HEK293T (cell line): ENCODE data around the gene LMX1A.

Source experiments
- CTCF ChIA-PET: fragments of 350-600 bp; formaldehyde crosslinking; extraction: SDS; loops from one replicate; lab custom pipeline; 2021; ENCODE audit warnings: antibody characterized with exemption, inconsistent platforms; lab: Yijun Ruan, JAX
- POLR2A ChIA-PET: fragments of 350-600 bp; formaldehyde crosslinking; extraction: SDS; loops from one replicate; lab custom pipeline; 2020; ENCODE audit warnings: antibody characterized with exemption, inconsistent platforms; lab: Yijun Ruan, JAX
- DNase-seq: peaks from one replicate; pipeline ENCODE4 v3.0.0; 2012; ENCODE audit warnings: mixed read lengths; ENCODE audit errors: extremely low spot score
- ARNT ChIP-seq: fragments of 450-650 bp; IDR thresholded peaks from 2 replicates; pipeline ENCODE4 v1.6.1; 2017; ENCODE audit warnings: mild to moderate bottlenecking
- BHLHE40 ChIP-seq: fragments of 450-650 bp; IDR thresholded peaks from 2 replicates; pipeline ENCODE4 v1.6.1; 2016; ENCODE audit warnings: mild to moderate bottlenecking, moderate library complexity, borderline replicate concordance
- CTBP1 ChIP-seq: fragments of 450-650 bp; IDR thresholded peaks from 2 replicates; pipeline ENCODE4 v1.6.1; 2016; ENCODE audit warnings: borderline replicate concordance
- ELF4 ChIP-seq: fragments of 450-650 bp; IDR thresholded peaks from 2 replicates; pipeline ENCODE4 v1.6.1; 2017; ENCODE audit warnings: antibody characterized with exemption
- FOXA1 ChIP-seq: fragments of 450-650 bp; IDR thresholded peaks from 2 replicates; pipeline ENCODE4 v1.6.1; 2016; ENCODE audit warnings: mild to moderate bottlenecking
- FOXK2 ChIP-seq: fragments of 450-650 bp; IDR thresholded peaks from 2 replicates; pipeline ENCODE4 v1.6.1; 2016; ENCODE audit warnings: mild to moderate bottlenecking
- FOXM1 ChIP-seq: fragments of 450-650 bp; IDR thresholded peaks from 2 replicates; pipeline ENCODE4 v1.6.1; 2017; ENCODE audit warnings: mild to moderate bottlenecking, borderline replicate concordance
- HDGF ChIP-seq: fragments of 450-650 bp; IDR thresholded peaks from 2 replicates; pipeline ENCODE4 v1.6.1; 2017; ENCODE audit warnings: antibody characterized with exemption, borderline replicate concordance
- L3MBTL2 ChIP-seq: fragments of 450-650 bp; conservative IDR thresholded peaks from 2 replicates; pipeline ENCODE4 v1.6.1; 2016; ENCODE audit warnings: mild to moderate bottlenecking
- LEF1 ChIP-seq: fragments of 450-650 bp; IDR thresholded peaks from 2 replicates; pipeline ENCODE4 v1.6.1; 2017; ENCODE audit warnings: mild to moderate bottlenecking, borderline replicate concordance
- NFRKB ChIP-seq: fragments of 450-650 bp; IDR thresholded peaks from 2 replicates; pipeline ENCODE4 v1.6.1; 2016; ENCODE audit warnings: mild to moderate bottlenecking, moderate library complexity
- PKNOX1 ChIP-seq: fragments of 450-650 bp; IDR thresholded peaks from 2 replicates; pipeline ENCODE4 v1.6.1; 2016
- SP1 ChIP-seq: fragments of 450-650 bp; IDR thresholded peaks from 2 replicates; pipeline ENCODE4 v1.6.1; 2017
- SUZ12 ChIP-seq: fragments of 450-650 bp; IDR thresholded peaks from 2 replicates; pipeline ENCODE4 v1.6.1; 2016; ENCODE audit warnings: mild to moderate bottlenecking
- TARDBP ChIP-seq: fragments of 450-650 bp; IDR thresholded peaks from 2 replicates; pipeline ENCODE4 v1.6.1; 2016
- ZNF384 ChIP-seq: fragments of 450-650 bp; IDR thresholded peaks from 2 replicates; pipeline ENCODE4 v1.6.1; 2016

Gene LMX1A

GRCh38 chr1:165287329-165287728, 69.2 kb downstream of the LMX1A start:
- no peak for TF ChIP-seq SP1
- no peak for TF ChIP-seq FOXM1
- TF ChIP-seq CTBP1: no peak
- no peak for TF ChIP-seq SUZ12
- TF ChIP-seq TARDBP: no peak
- no peak for TF ChIP-seq L3MBTL2
- TF ChIP-seq ELF4: no peak
- no peak for TF ChIP-seq NFRKB
- TF ChIP-seq FOXK2: no peak
- no peak for TF ChIP-seq BHLHE40
- TF ChIP-seq ARNT: no peak
- CTCF ChIA-PET: interaction anchor here (1.4 kb wide), 1 partner anchor 30 kb away, joined by 4 read pairs; no protein-coding TSS in a partner anchor
- DNase-seq: no peak
- POLR2A ChIA-PET: no interaction called here

DNA sequence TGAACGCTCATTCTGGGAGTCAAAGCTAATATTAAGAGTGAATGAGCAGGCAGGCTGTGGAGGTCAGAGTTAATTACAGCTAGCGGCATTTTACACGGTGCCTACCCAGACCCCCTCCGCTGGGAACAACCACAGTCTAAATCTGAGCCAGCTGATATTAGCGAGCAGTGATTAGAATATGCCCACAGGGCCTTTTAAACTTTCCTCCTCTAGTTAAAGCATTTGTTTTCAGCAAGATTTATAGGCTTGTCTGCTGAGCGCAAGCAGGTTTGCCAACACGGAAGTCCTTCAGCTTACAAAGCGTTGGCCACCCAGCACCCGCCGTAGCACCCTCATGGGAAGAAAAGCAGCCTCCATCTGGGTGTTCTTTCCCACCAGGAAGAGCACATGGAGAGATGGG, 72.1 kb downstream of the LMX1A start:
- ChIA-PET CTCF (interaction anchor here (1.1 kb wide), 1 partner anchor 155 kb away, joined by 3 read pairs; no protein-coding TSS in a partner anchor), POLR2A (no interaction called here)
- TF ChIP-seq ZNF384: no peak
- no peak for TF ChIP-seq HDGF
- TF ChIP-seq PKNOX1: no peak
- TF ChIP-seq BHLHE40: no peak
- DNase-seq: no peak

DNA sequence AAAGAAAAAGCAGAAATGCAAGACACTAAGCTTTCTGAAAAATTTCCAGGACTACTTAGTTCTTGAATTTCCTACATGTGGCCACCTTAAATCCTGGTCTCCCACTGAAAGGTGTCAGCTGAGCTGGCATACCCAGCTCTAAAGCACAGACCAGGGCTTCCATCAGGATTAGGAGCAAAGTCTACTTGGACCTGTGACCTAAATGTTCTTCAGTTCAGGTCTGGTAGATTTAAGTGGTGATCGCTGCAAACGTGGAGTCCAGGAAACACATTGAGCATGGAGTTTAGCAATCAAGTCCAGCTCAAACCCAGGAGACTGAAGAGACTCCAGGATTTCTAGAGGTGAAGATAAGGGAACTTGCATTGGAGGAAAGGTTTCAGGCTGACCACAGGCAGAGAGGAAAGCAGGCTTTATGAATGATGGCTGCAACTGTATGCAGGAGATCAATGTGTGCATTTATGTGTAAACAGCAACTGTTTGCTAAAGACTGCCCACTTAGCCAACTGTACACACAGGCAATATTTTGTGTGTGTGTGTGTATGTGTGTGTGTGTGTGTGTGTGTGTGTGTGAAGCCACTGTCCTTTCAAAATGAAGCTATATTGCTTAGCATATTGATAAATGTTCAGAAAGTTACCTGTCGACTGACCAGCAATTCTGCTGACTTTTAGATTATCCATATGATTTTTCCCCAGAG, 75.2 kb downstream of the LMX1A start:
- POLR2A ChIA-PET: no interaction called here
- DNase-seq: no peak
- TF ChIP-seq CTBP1: no peak
- TF ChIP-seq FOXA1: no peak
- CTCF ChIA-PET: no interaction called here

GRCh38 chr1:165279882-165280281, 76.6 kb downstream of the LMX1A start:
- DNase-seq: no peak
- ChIA-PET CTCF (no interaction called here), POLR2A (no interaction called here)
- TF ChIP-seq PKNOX1 (no peak), ELF4 (no peak), L3MBTL2 (no peak), FOXM1 (no peak), ZNF384 (no peak), ARNT (no peak), SUZ12 (no peak), SP1 (no peak), FOXA1 (no peak), TARDBP (no peak), HDGF (no peak), LEF1 (no peak), CTBP1 (no peak), FOXK2 (no peak), NFRKB (no peak)

GRCh38 chr1:165276314-165276713, 80.2 kb downstream of the LMX1A start:
- ChIA-PET CTCF (no interaction called here), POLR2A (no interaction called here)
- no peak for DNase-seq
- TF ChIP-seq LEF1 (no peak), FOXM1 (no peak), BHLHE40 (no peak), ARNT (no peak), HDGF (no peak), ZNF384 (no peak), TARDBP (no peak), L3MBTL2 (no peak), FOXA1 (no peak), ELF4 (no peak), FOXK2 (no peak)

DNA sequence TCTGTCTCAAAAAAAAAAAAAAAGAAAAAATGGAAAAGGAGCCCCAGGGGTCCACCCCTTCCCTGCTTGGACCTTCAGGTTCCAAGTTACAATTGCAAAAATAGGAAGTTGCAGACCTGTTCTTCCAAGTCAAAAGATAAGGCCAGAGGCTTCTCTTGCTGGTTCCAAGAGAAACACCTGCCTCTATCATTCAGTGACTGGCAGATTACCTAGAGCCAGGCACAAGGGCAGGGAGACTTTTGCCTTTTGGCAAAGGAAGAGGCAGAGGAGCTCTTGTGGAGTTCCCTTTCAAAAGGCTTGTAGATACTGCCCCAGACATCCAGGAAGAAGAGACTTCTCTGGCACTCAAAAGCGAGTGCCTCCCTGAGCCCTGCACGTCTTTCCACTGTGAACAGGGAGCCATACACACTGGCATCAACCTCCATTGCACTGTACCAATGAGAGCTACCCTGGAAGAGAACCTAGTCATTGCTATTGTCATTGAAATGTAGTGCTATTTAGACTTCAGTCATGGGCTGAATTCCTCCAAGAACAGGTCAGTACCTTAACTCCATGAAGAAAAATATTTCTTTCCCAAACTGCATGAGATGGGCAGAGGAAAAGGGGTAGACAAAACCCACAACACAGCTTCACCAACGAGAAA, 91.2 kb downstream of the LMX1A start:
- ChIA-PET POLR2A (no interaction called here), CTCF (no interaction called here)
- no peak for DNase-seq
- TF ChIP-seq CTBP1 (no peak), L3MBTL2 (no peak)

- ChIA-PET POLR2A (no interaction called here), CTCF (interaction anchor here (0.6 kb wide), 1 partner anchor 554 kb away, joined by 6 read pairs; no protein-coding TSS in a partner anchor)
- no peak for TF ChIP-seq L3MBTL2
- no peak for TF ChIP-seq PKNOX1
- no peak for TF ChIP-seq SUZ12
- no peak for TF ChIP-seq TARDBP
- no peak for TF ChIP-seq ARNT
- no peak for TF ChIP-seq ELF4
- no peak for DNase-seq
Measured at GRCh38 chr1:165259706-165260428, 96.6 kb downstream of the LMX1A start.
